Stimulated activated CD8-positive, alpha-beta memory T cell treated with anti-CD3 and anti-CD28 coated beads, Interleukin-15, amount 100 ng/mL, for 1 hour (primary cell): ENCODE measurements around the gene GPR141.
"Not testable (repeated sequence)": the region's sequence is repeated elsewhere in the genome, so short reads cannot be mapped to it uniquely, and the experiment has no call there.

Experiments
- DNase-seq: peaks from one replicate; pipeline ENCODE4 v3.0.0-alpha.2; 2020; ENCODE audit warnings: low read depth

The GPR141 gene

DNA sequence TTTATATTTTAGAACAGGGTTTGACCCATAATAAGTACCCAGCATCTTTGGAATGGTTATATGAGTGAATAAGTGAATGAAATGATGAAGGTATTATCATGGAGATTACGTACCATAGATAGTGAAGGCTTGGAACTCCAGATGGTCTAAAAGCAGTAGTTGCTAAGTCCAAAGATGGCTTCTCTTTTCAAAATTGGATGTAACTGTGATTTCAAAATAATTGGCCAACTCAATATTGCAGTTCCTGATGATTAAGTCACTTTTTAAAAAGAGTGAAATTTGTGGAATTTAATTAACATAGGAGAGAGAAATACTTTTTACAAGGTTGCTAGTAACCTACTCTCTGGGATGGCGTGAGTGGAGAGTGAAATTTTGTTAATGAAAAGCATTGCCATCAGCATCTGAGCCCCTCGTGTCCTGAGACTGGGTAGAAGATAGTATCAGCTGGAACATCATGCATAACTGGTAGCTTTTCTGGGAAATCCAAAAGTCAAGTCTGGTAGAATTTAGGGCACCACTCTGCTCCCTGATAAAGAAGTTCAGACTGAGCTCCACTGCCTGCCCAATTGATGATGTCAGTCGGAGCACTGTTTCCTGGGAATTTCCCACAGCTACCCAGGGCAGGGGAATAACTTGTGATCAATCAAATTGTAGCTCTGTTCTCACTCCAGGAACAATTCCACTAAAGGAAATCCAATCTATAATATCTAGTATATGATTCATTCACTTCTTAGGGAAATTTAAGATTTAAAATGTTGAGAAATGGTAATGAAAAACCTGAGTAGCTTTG, 3.2 kb downstream of the GPR141 start:
- no peak for DNase-seq

DNA sequence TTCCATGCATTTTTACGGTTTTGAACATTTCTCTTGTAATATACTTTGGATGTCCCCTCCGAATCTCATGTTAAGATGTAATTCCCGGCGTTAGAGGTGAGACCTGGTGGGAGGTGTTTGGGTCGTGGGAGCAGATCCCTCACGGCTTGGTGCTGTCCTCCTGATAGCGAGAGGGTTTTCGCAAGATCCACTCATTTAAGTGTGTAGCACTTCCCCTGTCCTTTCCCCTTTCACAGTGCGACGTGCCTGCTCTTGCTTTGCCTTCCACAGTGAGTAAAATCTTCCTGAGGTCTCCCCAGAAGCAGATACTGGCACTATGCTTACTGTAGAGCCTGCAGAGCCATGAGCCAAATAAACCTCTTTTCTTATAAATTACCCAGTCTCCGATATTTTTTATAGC, 6.6 kb downstream of the GPR141 start:
- no peak for DNase-seq

DNA sequence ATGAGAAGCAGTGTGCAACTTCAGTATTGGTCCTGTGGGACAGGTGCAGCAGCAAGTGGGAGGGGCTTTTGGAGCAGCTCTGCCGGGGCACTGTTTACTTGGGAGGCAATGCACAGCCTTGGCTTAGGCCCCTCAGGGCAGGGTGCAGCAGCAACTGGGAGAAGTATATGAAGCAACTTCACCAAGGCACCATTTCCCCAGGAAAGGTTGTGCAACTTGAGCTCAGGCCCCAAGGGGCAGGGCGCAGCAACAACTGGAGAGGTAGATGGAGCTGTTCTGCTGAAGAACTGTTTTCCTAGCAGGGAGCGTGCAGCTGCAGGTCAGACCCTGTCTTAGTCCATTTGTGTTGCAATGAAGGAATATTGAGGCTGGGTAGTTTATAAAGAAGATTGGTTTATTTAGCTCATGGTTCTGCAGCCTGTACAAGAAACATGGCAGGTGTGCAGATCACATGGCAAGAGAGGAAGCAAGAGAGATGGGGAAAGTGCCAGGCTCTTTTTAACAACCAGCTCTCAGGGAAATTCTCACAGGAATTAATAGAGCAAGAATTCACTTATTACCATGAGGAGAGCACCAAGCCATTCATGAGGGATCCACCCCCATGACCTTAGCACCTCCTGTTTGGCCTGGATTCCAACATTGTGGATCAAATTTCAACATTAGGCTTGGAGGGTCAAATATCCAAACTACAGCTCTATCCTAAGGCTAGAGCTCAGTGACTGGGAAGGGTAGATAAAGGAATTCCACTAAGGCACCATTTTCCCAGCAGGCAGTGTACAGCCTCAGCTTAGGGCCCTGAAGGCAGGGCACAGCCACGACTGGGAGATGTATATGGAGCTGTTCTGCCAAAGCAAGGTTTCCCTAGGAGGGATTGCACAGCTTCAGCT, 10.9 kb downstream of the GPR141 start:
- no peak for DNase-seq

DNA sequence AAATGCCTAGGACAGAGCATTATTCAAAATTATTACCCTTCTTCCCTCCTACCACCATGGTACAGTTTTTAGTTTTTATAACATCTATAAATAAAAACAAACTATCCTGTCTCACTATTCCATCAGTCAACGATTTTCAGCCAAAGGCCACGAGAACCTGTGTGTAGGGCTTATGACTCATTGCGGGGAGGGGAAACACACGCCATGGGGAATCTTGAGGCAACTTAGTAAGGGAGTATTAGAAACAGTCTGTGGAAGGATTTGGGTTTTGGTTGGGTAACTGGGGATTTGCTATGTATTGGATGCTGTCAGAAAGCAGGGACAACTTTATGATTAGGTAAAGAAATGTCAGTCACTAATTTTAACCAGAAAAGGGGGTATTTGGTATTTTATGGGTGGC, 14.7 kb downstream of the GPR141 start:
- DNase-seq, result no peak

DNA sequence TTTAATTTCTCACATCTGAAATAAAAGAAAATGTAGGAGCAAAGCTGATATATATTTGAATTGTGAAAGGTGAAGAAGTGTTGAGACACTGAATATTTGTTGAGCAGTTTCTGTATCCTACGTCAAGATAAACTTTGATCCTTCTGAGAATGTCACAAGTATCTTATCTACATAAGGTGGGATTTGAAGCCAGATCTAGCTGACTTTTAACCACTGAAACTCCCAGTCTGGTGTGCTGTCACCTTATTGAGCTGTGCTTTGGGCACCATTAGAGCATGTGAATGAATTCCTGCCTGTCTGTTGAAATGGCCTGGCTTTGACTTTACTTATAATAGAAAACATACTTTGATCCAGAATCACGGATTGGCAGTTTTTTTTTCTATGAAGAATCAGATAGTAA, 15.2 kb downstream of the GPR141 start:
- DNase-seq, result no peak

DNA sequence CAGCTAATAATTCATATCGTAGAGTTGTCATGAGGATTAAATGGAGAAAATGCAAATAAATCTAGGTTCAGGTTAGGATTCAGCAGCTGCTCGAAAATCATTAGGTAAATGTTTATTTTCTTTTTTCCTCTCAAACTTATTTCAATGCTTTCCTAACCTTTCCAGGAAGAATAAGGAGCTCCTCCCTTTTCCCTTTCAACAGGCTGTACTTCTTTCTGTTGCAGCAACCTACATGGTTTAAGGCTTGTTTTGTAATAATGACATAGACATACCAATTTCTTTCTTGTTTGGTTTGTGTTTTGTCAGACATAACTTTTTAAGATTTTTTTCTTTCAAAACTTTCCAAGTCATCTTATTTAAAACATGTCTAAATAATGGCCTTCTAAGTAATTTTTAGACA, 18.2 kb downstream of the GPR141 start:
- no peak for DNase-seq

DNA sequence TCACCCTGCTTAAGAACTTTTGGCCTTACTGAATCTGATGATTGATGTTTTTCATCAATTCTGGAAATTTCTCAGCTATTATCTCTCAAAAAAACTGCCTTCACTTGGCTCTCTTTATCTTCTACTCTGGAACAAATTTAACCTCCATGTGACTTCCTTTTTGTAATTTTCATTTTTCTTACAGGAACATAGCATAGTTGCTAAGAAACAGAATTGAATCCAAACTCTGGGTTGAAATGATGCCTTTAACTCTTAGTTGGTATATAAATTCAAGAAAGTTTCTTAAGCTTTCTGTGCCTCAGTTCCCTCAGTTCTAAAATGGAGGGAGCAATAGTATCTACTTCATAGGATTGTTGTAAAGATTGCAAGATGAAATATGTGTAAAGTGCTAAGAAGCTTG, 19.8 kb downstream of the GPR141 start:
- DNase-seq, result no peak

DNA sequence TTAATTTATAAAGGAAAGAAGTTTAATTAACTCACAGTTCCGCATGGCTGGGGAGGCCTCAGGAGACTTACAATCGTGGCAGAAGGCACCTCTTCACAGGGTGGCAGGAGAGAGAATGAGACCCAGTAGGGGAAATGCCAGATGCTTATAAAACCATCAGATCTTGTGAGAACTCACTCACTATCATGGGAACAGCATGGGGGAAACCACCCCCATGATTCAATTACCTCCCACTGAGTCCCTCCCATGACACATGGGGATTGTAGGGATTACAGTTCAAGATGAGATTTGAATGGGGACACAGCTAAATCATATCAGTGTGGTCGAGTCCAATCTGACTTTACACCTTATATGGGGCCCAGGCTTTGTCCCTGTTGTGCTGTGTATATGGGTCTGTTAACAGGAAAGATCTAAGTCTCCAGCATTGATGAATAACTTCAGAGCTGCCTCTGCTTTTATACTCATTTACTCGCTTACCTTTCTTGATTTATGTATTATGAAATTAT, 20.8 kb downstream of the GPR141 start:
- not testable (repeated sequence) for DNase-seq

DNA sequence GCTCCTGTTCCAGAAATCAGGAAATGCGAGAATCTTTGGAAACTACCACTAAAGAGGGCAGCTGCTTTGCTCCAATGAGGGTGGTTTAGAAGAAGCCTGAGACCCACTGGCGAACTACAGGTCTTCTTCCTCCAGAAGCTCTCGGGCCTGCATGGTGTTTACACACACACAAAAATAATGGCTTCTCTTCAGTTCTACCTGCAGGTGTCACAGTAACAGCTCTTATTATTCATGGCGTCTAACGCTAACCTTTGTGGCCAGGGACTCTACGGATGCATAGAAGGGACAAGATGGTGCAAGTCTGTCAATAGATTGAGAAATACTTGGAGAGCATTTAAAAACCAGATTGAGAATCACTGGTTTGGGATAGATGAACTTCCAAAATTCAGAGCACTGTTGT, 22.4 kb downstream of the GPR141 start:
- DNase-seq, result no peak

DNA sequence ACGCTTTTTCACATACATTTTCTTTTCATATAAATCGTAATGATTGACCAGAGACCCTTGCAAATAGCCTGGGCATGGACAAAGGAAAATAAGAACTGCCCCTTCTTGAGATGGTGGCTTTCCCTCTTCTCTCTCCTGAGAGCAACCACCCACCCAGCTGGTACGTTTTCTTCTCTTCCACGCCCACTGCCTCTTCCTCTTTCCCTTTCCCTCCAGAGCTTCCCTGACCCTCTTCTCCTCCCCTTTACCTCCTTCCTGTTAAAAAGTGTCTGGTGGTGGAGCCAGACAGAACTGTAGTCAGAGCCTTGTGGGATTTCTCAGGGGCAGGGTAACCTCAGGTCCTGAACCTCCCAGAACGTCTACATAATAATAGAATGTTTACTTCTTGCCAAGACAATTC, 23.2 kb downstream of the GPR141 start:
- no peak for DNase-seq

DNA sequence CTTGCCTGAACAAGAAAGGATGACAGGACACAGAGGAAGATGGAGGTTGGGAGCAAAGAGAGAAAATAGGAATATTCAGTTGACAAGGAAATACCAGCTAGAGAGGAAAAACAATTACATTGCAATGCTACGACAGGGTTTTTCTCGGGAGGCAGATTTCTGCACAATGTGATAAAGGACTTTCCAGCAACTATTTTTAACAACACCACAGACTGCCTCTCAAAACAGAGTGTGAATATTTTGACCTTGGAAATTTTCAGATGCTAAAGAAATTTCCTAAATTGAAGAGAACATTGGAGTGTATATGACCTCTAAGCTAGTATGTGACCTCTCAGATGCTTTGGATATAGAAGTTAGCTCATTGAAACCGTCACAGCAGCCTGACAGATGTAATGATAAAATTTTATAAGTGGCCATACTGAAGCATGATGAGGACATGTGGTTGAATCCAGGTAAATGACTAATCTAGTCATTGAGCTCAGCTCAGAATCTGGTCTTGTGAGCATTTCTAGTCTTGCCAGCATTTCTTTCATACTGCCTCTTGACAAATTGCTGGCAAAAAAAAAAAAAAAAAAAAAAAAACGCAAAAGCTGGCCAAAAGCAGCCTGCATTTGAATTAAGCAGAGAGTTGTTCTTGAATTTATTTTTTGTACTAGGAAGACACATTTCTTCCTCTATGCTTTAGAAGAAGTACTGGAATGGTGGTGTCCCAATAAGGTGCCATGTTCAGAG, 24.4 kb downstream of the GPR141 start:
- DNase-seq, result no peak

DNA sequence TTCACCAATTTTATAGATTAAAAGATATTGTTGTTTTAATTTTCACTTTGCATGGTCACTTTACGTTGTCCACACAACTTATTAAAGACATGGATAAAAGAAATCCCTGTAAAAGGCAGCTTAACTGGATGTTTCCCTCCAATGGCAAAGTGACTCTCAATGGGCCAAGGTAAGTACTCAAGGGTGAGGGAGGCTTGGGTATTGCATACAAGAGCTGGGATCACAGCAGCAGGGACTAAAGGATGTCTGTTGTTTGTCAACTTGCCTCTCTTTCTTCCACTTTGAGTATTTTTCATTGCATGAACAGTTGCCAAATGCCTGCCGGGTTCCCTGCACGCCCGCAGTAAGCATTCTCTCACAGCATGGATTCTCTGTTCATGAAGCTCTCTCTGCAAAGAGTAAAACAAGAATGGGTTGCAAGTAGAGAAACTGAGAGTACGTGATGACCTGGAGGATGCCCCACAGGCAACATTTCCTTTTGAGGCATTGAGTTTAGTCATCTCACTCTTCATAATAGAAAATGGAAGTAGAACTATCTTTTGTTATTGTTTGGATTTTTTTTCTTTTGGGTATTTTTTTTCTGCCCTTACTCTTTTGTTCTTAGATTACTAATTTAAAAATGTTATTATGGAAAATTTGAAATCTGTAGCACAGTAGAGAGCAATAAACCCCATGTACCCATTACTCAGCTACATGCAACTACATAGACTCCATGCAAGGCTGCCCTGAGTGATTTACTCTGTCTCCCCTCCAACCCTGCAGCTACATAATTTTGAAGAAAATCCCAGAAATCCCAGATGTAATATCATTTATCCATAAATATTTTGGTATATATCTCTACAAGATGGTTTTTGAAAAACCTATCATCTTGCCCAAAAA, 26.3 kb downstream of the GPR141 start:
- DNase-seq, result no peak

DNA sequence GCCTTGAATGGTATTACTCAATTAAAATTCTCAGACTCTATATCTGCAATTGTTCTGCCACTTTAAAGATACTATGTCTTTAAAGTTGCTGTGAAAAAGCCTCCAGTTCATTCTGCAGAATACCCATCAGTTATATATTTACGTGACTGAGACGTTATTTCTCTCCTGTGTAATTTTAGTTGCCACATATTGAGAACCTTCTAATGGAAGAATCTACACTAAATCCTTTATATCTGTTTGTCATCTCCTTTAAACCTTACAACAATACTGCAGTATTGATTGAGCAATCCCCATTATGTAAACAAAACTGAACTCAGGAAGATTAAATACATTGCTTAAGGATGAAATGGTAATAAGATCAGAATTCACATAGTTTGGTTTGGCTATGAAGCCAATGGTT, 30.0 kb downstream of the GPR141 start:
- DNase-seq, result no peak

DNA sequence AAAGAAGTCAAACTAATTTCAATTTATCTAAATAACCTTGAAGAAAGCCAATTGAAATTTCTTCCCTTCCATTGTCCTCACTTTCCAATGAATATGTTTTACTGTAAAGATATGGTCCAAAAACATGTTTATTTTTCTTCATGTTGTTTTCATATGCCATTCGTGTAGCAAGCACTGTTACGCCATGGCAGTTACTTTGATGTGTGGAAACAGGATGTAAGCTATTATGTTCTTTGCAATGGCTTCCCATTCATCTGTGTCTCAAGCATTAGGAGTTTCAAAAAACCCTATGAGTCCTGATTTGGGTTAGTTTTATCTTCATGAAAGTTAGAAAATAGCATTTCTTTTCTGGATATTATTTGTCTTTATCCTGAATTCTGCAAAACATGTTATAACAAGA, 31.0 kb downstream of the GPR141 start:
- DNase-seq, result no peak

DNA sequence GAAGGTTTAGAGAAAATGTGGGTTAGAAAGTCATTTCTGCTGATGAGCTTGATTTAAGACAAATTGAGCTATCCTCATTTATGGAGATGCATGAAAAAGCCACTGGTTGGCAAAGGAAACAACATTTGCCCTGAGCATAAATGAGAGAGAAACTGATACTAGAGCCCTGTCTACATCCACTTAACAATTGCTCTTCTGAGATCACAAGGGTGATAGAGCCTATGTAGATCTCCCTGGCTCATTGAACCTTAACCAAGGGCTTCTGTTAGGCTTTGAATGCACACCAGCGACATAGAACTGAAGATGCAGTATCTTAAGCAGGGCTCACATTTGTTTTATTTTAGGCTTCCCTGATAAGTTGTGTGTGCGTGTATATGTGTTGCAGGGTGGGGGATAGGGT, 35.0 kb downstream of the GPR141 start:
- no peak for DNase-seq

DNA sequence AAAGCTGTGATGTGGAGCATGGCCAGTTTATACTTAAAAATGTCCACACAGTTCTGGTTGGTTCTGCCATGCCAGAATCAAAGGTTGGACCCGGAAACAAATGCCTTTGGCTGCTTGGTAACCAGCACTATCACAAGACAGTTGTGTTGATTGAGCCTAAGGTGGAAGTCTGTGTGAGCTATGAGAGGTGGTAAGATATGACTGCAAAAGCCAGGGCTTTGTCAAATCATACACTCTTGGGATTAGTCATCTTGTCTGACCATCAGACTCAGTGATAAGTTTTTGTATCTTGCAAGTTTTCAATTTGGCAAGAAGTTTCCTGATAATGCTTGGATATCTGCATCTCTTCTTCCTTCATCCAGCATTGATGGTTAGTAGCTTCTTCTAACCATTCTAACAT, 35.5 kb downstream of the GPR141 start:
- DNase-seq, result no peak

DNA sequence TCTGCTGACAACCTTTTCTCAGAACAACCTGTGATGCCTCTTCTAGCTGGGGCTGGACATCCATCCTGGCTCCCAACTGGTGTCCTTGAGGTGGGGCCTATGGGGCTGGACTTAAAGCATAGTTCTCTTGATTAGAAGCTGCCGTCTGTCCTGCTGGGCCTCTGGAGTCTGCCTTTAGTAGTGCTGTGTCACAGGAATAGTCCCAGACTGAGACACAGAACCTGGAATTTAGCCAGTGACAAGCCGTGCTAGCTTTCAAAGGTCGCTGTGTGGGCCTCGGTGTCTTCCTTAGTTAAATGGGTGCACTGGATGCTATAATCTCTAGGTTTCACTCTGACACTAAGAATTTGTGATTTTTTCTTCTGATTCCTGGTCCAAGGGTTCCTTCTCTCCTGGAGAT, 41.2 kb downstream of the GPR141 start:
- DNase-seq, result no peak

DNA sequence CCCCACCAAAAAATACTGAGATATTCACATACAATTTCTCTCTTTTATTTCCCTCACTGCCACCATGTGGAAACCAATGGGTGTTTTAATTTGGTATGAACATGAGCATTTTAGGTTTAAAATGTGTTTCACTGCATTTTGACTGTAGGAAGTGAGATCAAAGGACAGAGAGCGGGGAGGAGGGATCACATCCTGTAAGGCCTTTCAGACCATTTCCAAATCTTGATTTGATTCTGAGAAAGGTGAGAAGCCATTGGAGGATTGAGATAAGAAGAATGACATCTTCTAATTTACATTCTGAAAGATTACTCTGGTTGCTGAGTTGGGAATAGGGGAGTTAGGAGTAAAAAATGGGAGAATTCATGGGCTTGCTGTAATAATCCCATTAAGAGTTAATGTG, 42.5 kb downstream of the GPR141 start:
- DNase-seq, result no peak

DNA sequence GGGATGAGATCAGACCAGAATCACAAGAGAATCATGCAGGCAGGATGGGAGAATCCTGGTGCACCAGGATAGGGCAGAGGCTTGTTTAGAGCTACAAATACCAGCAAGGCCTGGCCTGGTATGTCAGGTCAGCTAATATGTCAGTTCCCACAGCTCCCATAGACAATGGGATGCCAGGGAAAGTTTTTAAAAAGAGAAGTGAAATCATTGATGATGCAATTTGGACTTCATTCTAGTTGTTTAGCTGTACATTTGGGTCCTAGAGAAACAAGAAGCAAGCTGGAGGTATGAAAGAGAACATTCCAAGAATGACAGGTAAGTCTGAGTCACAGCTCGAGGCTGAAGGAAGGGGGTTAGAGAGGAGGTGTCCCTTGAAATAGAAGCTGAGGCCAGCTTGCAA, 45.2 kb downstream of the GPR141 start:
- DNase-seq, result no peak

DNA sequence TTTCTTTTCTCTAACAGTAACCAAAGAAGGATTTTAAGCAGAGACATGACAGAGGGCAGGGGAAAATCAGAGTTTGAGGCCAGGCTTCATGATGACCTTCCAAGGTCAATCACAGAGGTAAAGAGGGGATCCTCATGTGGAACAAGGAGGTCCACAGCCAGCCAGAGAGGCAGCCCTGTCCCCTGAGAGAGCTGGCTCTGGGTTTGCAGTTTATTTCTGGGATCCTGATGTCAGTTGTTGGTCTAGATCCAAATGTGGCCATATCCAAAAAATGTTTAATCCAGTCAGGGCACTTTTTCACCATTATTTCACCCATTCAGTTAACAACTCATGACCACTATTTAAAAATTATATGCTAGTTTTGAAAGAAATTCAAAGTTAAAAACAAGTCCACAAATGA, 45.6 kb downstream of the GPR141 start:
- no peak for DNase-seq

DNA sequence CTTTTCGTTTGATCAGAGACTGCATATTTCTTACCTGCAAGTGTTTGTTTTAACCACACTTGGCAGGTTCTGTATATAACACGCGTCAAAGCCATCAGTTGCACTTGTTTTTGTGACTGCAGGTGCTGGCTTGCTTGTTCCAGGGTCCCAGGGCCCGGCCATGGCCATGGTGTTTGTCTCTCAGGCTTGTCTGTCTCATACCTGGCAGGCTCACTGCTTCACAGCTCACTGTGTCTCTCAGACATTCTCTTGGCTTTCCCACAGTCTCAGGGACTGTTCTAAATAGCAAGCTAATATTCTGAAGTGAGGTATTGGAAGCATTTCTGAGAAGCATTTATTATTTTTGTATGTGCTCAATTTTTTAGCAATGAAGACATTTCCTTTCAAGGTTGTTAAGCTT, 46.9 kb downstream of the GPR141 start:
- no peak for DNase-seq

DNA sequence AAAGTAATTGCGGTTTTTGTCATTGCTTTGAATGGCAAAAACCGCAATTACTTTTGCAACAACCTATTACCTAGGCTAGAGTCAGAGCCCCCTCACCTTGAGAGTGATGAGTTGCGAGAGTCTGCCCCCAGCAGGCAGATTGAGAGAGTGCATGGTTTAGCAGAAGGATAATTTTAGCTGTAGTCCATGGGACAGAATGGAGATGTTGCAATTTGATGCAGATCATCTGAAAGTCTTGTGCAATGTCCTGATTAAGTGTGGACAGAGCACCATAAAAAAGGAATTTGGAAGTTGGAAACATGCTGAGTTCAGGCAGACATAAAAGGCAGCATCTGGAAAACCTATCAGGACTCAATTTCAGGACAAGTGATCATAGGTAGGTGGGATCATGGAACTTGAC, 48.7 kb downstream of the GPR141 start:
- DNase-seq, result no peak
